ENCODE results near the gene RBBP9.
"Not testable (repeated sequence)": the region's sequence is repeated elsewhere in the genome, so short reads cannot be mapped to it uniquely, and the experiment has no call there.

Gene RBBP9
- total RNA-seq, result 11.1 to 30.2 reads per million in 2 donors

DNA sequence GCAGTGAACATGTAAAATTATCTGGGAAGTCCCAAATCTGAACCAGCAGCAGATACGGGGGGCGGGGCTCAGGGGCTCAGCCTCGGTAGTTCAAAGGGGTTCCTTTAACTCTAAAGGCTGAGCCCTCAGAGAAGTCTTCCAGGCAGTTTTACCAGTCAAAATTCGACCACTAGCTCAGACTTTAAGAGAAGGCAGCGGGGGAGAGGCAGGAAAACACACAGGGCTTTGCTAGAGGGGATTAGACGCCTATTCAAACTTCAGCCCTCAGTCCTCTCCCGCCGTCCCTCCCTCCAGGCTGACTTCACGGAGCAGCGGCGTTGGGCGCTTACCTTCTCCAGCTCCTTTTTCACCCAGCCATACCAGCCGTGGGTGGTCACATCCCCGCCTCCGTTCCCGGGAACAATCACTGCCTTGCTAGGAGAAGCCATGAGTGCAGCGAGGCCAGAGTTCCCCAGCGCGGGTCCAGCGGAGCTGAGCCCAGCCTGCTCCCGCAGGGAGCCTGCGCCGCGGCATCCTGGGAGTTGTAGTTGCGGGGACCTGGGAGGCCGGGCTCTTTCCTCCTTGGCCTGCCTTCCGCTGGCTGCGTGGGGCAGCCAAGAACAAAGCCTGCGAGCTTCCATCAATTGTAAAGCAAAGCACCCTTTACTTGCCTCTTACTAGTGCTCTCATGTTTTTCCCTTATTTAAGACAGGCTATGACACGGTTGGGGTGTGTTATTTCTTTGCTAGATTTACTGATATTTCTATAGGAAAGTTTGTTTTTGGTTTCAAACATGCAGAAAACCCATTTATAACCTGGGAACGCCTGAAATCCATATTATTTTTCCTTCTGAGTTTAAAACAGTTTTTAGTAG, at the start of gene RBBP9:
Gene RBBP9, minus strand, starts transcription at position 486 of the 853 bp plus-strand sequence. Its CDS starts 58 bp downstream, at position 428.
- DNase-seq, result peak; percentile 56

GRCh38 chr20:18545566-18545965, 48.5 kb upstream of the RBBP9 start:
- no peak for DNase-seq

- no peak for DNase-seq
Measured at GRCh38 chr20:18543932-18544331, 46.9 kb upstream of the RBBP9 start.

GRCh38 chr20:18543216-18543615, 46.2 kb upstream of the RBBP9 start:
- DNase-seq, result no peak

DNA sequence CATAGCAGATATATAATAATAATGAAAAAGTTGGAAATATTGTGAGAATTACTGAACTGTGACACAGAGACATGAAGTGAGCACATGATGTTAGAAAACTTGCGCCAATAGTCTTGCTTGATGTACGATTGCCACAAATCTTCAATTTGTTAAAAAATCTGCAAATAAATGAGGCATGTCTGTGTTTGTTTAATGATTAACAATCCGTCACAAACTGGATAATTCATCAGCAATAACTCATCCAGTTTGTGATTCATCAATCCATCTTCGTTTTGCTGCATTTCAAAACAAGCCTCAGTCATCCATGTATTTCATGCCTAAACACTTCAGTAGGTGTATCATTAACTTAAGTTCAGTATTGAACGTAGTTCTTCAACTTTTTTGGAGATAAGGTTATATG, 44.7 kb upstream of the RBBP9 start:
- no peak for DNase-seq

- DNase-seq, result no peak
Measured at GRCh38 chr20:18537651-18538050, 40.6 kb upstream of the RBBP9 start.

- DNase-seq, result no peak
Measured at GRCh38 chr20:18533978-18534644, 37.1 kb upstream of the RBBP9 start.

DNA sequence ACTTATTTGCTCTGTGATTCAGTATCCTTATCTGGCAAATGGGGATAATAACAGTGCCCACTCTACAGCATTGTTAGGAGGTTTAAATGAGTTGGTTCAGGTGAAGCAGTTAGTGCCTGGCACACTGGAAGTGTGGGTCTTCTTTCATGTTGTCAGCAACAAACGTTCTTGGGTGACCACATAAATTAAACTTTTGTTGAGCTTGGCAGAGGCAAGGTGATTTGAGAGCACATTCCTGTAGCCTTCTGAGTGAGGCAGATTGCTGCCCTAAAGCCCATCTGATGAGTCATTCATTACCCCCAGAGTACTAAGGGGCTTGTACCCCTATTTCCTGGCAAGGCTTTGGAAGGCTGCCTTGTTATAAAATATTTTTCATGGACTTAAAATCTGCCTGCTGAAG, 36.5 kb upstream of the RBBP9 start:
- no peak for DNase-seq

GRCh38 chr20:18532626-18533025, 35.6 kb upstream of the RBBP9 start:
- no peak for DNase-seq

GRCh38 chr20:18529041-18529440, 32.0 kb upstream of the RBBP9 start:
- DNase-seq, result no peak

GRCh38 chr20:18527836-18528235, 30.8 kb upstream of the RBBP9 start:
- no peak for DNase-seq

DNA sequence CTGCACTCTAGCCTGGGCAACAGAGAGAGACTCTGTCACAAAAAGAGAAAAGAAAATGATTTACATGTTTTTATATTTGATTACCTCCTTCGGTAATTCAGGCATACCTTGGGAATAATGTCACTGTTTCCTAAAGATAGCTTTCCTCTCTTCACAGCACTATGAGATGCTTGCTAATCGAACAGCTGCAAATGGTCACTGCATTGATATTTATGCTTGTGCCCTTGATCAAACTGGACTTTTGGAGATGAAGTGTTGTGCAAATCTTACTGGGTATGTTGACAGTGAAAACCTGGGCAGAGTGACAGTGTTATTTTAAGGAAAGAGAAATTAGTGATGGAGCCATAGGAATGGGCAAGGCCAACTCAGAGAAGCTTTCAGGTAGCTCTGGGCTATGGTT, 30.3 kb upstream of the RBBP9 start:
- DNase-seq, result no peak

GRCh38 chr20:18526761-18527160, 29.7 kb upstream of the RBBP9 start:
- not testable (repeated sequence) for DNase-seq

GRCh38 chr20:18524646-18525045, 27.6 kb upstream of the RBBP9 start:
- no peak for DNase-seq

DNA sequence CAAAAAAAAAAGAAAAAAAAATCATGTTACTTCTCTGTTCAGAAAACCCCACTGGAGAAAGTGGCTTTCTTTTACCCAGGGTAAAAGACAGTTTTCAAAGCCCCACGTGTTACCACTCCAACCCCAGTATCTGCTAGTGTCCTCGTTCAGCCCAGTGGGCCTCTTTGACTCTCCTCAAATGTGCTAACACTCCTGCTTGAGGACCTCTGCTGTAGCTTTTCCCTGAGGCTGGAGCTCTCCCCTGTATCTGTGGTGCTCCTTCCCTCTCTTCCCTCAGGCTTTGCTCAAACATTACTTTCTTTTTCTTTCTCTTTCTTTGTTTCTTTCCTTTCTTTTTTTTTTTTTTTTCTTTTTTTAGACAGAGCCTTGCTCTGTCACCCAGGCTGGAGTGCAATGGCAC, 26.0 kb upstream of the RBBP9 start:
- no peak for DNase-seq

- DNase-seq, result not testable (repeated sequence)
Measured at GRCh38 chr20:18522066-18522465, 25.0 kb upstream of the RBBP9 start.

DNA sequence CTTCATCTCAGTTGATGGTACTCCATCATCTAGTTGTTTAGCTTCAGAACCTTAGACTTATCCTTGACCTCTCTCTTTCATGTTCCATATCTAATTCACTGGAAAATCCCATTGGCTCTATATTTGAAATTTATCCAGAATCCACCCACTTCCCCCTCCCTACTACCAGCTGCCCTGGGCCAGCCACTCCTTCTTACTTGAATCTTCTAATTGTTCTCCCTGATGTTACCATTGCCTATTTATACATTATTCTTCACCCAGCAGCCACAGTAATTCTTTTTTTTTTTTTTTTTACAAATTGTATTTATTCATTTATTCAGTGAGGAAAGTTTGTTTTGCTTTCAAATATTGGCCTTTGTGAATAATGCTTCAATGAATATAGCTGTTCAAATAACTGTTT, 18.9 kb upstream of the RBBP9 start:
- DNase-seq, result no peak

DNA sequence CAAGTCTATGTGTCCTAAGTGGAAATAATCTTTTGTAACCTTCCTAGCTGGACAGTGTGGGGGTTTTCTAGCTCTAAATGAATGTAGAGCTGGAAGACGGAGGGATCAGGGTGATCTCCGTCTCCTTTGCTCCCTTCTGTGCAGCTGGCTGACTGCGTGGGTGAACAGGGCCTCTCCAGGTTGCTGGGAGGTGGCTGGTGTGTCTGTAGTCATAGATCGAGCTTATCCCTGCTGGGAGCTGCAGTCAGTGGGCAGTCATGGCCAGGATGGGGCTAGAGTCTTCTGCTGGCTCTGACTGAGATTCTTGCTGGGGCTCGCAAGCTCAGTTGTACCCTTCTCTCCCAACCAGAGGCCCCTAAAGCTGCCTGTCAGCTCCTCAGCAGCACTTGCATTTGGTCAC, 17.1 kb upstream of the RBBP9 start:
- DNase-seq, result no peak

GRCh38 chr20:18513208-18513607, 16.2 kb upstream of the RBBP9 start:
- DNase-seq, result no peak

DNA sequence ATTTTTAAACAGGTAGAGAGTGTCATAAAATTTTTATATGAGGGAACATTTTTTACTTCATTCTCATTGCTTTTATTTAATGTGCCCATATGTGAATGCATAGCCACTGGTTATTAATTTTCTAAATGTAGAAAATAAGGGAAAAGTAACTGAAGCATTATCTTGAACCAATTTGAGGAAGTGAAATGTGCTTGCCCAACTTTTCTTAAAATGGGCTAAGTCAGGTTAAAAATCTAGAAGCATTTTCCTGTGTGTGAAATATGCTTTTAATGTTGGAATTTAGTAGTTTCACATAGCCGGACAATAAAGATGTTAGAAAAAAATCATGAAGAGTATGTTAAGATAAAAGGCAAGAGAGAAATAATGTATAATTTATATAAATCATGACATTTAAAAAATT, 14.5 kb upstream of the RBBP9 start:
- DNase-seq, result no peak

DNA sequence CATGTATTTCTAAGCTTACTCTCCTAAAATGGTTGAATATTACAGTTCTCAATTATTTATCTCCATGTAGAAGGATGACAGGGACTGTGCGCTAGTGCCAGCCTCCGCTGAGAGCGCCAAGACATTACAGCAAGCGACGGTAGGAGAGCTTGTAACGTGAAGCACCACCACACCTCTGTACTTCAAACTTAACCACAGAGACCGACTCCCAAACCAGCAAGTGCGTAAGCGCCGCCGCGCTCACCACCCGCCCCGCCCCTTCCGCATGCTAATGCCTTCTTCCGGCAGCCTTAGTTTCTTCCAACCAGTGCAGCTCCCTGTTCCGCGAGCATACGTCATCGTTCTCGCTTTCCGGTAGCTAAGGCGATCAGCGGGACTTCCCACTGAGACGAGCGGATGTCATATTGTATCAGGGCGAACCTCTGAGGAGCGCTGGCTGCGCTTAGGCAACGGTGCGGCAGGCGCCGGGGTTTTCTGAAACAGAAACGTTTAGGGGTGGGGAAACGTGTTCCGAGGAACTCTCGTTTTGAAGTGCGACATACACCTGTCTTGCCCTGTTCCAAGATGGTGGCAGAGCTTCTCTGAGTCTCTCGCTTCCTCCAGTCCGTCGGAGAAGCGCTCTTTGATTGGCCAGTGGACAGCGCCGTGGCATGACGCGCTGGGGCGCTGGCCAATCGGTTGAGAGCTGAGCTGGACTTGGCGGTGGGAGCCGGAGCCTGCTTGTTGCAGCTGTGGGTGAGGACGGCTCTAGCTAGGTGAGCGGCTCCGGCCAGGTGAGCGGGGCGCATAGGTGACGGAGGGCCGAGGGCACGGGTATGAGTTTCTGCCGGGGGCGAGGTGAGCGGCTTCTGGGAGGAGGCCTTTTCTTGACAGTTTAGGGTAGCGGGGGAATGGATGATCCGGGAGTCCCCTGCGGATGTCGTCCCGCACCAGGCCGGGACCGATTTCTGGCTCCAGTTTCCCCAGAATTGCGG, 10.5 kb upstream of the RBBP9 start, which contains the start of gene SEC23B:
Gene SEC23B, plus strand, starts transcription at position 723 of the 974 bp plus-strand sequence. CDS start 2,896 bp downstream, outside the sequence.
- peak; percentile 95 for DNase-seq

DNA sequence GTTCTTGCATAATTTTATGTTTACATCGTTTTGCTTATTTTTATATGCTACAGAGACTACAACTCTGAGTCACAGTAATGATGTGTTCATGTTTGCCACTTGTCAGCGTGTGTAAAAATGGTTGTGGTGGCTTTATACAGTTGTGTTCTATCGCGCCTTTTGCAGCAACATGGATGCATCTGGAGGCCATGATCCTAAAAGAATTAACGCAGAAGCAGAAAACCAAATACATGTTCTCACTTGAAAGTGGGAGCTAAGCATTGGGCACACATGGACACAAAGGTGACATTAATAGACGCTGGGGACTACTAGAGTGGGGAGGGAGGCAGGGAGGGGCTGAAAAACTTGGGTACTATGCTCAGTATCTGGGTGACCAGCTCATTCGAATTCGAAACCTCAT, 9.7 kb upstream of the RBBP9 start:
- no peak for DNase-seq

All from T-helper 9 cell (primary cell).